ENCODE results near the gene TRIM26. TPM values are rescaled to one million over a fixed set of nuclear protein-coding genes. Genes with fewer than 3 reads are reported as not detected.

The TRIM26 gene
- total and polyA plus RNA-seq, 2 of the 13 experiments (the other 11 are each of a cell fraction or from before 2014, with no cell fraction given) = 27.1 to 38.7 TPM

DNA sequence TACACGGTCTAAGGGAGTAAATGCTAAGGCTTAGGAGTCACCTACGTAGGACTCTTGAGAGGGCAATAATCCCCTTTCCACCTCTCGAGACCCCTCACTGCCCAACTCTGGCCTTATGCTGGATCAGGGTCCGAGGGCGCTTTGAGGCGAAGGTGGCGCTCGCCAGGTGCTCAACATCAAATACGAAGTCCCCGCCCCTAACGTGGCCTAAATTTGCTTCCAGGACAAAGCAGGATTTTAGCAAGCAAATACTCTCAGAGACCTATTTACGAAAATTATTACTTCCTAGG lies 406 bp upstream of the TRIM26 start (continued):
- TF ChIP-seq, protein P1, sequence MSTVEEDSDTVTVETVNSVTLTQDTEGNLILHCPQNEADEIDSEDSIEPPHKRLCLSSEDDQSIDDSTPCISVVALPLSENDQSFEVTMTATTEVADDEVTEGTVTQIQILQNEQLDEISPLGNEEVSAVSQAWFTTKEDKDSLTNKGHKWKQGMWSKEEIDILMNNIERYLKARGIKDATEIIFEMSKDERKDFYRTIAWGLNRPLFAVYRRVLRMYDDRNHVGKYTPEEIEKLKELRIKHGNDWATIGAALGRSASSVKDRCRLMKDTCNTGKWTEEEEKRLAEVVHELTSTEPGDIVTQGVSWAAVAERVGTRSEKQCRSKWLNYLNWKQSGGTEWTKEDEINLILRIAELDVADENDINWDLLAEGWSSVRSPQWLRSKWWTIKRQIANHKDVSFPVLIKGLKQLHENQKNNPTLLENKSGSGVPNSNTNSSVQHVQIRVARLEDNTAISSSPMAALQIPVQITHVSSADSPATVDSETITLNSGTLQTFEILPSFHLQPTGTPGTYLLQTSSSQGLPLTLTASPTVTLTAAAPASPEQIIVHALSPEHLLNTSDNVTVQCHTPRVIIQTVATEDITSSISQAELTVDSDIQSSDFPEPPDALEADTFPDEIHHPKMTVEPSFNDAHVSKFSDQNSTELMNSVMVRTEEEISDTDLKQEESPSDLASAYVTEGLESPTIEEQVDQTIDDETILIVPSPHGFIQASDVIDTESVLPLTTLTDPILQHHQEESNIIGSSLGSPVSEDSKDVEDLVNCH (CRISPR knock-in tag; IDR thresholded peaks at IDR 0.05) = no peak
- TF ChIP-seq, protein P2, sequence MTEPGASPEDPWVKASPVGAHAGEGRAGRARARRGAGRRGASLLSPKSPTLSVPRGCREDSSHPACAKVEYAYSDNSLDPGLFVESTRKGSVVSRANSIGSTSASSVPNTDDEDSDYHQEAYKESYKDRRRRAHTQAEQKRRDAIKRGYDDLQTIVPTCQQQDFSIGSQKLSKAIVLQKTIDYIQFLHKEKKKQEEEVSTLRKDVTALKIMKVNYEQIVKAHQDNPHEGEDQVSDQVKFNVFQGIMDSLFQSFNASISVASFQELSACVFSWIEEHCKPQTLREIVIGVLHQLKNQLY (CRISPR knock-in tag; IDR thresholded peaks at IDR 0.05) = no peak
- TF ChIP-seq, protein P3, sequence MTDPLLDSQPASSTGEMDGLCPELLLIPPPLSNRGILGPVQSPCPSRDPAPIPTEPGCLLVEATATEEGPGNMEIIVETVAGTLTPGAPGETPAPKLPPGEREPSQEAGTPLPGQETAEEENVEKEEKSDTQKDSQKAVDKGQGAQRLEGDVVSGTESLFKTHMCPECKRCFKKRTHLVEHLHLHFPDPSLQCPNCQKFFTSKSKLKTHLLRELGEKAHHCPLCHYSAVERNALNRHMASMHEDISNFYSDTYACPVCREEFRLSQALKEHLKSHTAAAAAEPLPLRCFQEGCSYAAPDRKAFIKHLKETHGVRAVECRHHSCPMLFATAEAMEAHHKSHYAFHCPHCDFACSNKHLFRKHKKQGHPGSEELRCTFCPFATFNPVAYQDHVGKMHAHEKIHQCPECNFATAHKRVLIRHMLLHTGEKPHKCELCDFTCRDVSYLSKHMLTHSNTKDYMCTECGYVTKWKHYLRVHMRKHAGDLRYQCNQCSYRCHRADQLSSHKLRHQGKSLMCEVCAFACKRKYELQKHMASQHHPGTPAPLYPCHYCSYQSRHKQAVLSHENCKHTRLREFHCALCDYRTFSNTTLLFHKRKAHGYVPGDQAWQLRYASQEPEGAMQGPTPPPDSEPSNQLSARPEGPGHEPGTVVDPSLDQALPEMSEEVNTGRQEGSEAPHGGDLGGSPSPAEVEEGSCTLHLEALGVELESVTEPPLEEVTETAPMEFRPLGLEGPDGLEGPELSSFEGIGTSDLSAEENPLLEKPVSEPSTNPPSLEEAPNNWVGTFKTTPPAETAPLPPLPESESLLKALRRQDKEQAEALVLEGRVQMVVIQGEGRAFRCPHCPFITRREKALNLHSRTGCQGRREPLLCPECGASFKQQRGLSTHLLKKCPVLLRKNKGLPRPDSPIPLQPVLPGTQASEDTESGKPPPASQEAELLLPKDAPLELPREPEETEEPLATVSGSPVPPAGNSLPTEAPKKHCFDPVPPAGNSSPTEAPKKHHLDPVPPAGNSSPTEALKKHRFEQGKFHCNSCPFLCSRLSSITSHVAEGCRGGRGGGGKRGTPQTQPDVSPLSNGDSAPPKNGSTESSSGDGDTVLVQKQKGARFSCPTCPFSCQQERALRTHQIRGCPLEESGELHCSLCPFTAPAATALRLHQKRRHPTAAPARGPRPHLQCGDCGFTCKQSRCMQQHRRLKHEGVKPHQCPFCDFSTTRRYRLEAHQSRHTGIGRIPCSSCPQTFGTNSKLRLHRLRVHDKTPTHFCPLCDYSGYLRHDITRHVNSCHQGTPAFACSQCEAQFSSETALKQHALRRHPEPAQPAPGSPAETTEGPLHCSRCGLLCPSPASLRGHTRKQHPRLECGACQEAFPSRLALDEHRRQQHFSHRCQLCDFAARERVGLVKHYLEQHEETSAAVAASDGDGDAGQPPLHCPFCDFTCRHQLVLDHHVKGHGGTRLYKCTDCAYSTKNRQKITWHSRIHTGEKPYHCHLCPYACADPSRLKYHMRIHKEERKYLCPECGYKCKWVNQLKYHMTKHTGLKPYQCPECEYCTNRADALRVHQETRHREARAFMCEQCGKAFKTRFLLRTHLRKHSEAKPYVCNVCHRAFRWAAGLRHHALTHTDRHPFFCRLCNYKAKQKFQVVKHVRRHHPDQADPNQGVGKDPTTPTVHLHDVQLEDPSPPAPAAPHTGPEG (CRISPR knock-in tag; IDR thresholded peaks at IDR 0.05) = peak; percentile 15; the same call in 1 of the 2 replicates
- no peak for TF ChIP-seq POLR2AphosphoS5 (IDR thresholded peaks at IDR 0.05; ENCODE audit: low read depth, low read length)
- TF ChIP-seq ZNF589 (CRISPR knock-in tag; conservative IDR thresholded peaks at IDR 0.05) = peak; percentile 74; the same call in 1 of the 2 replicates
- TF ChIP-seq SP5 (CRISPR knock-in tag; IDR thresholded peaks at IDR 0.05; ENCODE audit: borderline replicate concordance, low read depth) = no peak
- TF ChIP-seq ZC3H4 (CRISPR knock-in tag; IDR thresholded peaks at IDR 0.05; ENCODE audit: borderline replicate concordance) = peak; percentile 27; the same call in 1 of the 2 replicates
- no peak for TF ChIP-seq ZNF282 (IDR thresholded peaks at IDR 0.05; ENCODE audit: partially characterized antibody)
- TF ChIP-seq, protein P4, sequence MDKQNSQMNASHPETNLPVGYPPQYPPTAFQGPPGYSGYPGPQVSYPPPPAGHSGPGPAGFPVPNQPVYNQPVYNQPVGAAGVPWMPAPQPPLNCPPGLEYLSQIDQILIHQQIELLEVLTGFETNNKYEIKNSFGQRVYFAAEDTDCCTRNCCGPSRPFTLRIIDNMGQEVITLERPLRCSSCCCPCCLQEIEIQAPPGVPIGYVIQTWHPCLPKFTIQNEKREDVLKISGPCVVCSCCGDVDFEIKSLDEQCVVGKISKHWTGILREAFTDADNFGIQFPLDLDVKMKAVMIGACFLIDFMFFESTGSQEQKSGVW (CRISPR knock-in tag; IDR thresholded peaks at IDR 0.05; ENCODE audit: borderline replicate concordance) = no peak
- TF ChIP-seq ZNF878 (CRISPR knock-in tag; IDR thresholded peaks at IDR 0.05) = 0 out of 2 replicates have a peak, but pooled peaks have one; percentile 30
- TF ChIP-seq, protein P5, sequence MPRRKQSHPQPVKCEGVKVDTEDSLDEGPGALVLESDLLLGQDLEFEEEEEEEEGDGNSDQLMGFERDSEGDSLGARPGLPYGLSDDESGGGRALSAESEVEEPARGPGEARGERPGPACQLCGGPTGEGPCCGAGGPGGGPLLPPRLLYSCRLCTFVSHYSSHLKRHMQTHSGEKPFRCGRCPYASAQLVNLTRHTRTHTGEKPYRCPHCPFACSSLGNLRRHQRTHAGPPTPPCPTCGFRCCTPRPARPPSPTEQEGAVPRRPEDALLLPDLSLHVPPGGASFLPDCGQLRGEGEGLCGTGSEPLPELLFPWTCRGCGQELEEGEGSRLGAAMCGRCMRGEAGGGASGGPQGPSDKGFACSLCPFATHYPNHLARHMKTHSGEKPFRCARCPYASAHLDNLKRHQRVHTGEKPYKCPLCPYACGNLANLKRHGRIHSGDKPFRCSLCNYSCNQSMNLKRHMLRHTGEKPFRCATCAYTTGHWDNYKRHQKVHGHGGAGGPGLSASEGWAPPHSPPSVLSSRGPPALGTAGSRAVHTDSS (CRISPR knock-in tag; conservative IDR thresholded peaks at IDR 0.05) = no peak
- TF ChIP-seq DNMT1 (CRISPR knock-in tag; IDR thresholded peaks at IDR 0.05) = no peak
- no peak for TF ChIP-seq ZSCAN22 (CRISPR knock-in tag; IDR thresholded peaks at IDR 0.05)
- TF ChIP-seq PRPF4 (IDR thresholded peaks at IDR 0.05; ENCODE audit: low read depth, low read length, poor library complexity, severe bottlenecking) = no peak
- TF ChIP-seq, protein P6, sequence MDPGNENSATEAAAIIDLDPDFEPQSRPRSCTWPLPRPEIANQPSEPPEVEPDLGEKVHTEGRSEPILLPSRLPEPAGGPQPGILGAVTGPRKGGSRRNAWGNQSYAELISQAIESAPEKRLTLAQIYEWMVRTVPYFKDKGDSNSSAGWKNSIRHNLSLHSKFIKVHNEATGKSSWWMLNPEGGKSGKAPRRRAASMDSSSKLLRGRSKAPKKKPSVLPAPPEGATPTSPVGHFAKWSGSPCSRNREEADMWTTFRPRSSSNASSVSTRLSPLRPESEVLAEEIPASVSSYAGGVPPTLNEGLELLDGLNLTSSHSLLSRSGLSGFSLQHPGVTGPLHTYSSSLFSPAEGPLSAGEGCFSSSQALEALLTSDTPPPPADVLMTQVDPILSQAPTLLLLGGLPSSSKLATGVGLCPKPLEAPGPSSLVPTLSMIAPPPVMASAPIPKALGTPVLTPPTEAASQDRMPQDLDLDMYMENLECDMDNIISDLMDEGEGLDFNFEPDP (CRISPR knock-in tag; conservative IDR thresholded peaks at IDR 0.05) = no peak
- no peak for TF ChIP-seq PHF5A (CRISPR knock-in tag; IDR thresholded peaks at IDR 0.05; ENCODE audit: low read depth, unreplicated experiment)
- TF ChIP-seq ZNF775 (CRISPR knock-in tag; IDR thresholded peaks at IDR 0.05; ENCODE audit: borderline replicate concordance) = no peak
- no peak for TF ChIP-seq ZNF772 (CRISPR knock-in tag; IDR thresholded peaks at IDR 0.05)
